Stimulated activated CD8-positive, alpha-beta memory T cell treated with anti-CD3 and anti-CD28 coated beads, Interleukin-7, amount 100 ng/mL, for 4 hours (primary cell): Measurements from ENCODE around the gene C11orf52.

ENCODE experiments used
- DNase-seq, 2 donors: peaks; one replicate each; pipeline ENCODE4 v3.0.0-alpha.2; 2020; ENCODE audit warnings: low read depth in 2 of 2

The C11orf52 gene

GRCh38 chr11:111976119-111976766 lies 57.5 kb downstream of the C11orf52 start:
- DNase-seq: no peak
